Nephron (organoid): Measurements from ENCODE around the gene FKBP5.

Source experiments
- H3K27ac Mint-ChIP-seq, 3 experiments: 2 replicates each; pipeline ENCODE4 v1.8.0; 2020; ENCODE audit warnings: mixed read lengths in 3 of 3, mild to moderate bottlenecking in 2 of 3, moderate library complexity in 1 of 3
- H3K27me3 Mint-ChIP-seq: 2 replicates; pipeline ENCODE4 v1.8.0; 2021; ENCODE audit warnings: low read depth, mild to moderate bottlenecking, moderate library complexity, mixed read lengths
- H3K36me3 Mint-ChIP-seq: 2 replicates; pipeline ENCODE4 v1.8.0; 2020; ENCODE audit warnings: low read depth, mixed read lengths
- H3K4me1 Mint-ChIP-seq: 2 replicates; pipeline ENCODE4 v1.8.0; 2020; ENCODE audit warnings: mixed read lengths
- H3K4me3 Mint-ChIP-seq, 3 experiments: 2 replicates each; pipeline ENCODE4 v1.8.0; 2020; ENCODE audit warnings: mild to moderate bottlenecking in 3 of 3, mixed read lengths in 3 of 3, moderate library complexity in 2 of 3
- H3K9me3 Mint-ChIP-seq: 2 replicates; pipeline ENCODE4 v1.8.0; 2020; ENCODE audit warnings: mixed read lengths
- CTCF ChIP-seq, 3 experiments: fragments of 200-600 bp; sonication (generic); IDR thresholded peaks; one replicate each; pipeline ENCODE4 v1.5.0; 2021; ENCODE audit warnings: antibody characterized with exemption in 3 of 3; ENCODE audit not compliant: unreplicated experiment in 3 of 3

Gene FKBP5

GRCh38 chr6:35629876-35630378 lies 58.8 kb downstream of the FKBP5 start:
- H3K36me3 Mint-ChIP-seq: peaks cover 28% of the 10 kb centered on the region
- TF ChIP-seq CTCF (IDR thresholded peaks at IDR 0.05; ENCODE audit: unreplicated experiment in 3 of 3): no peak
- H3K27ac Mint-ChIP-seq: no peak overlapping the region
- no peaks in the 10 kb centered on the region for H3K9me3 Mint-ChIP-seq
- no peaks in the 10 kb centered on the region for H3K27me3 Mint-ChIP-seq
- no peak overlapping the region for H3K4me3 Mint-ChIP-seq
- peaks cover 5% of the 10 kb centered on the region for H3K4me1 Mint-ChIP-seq

- H3K4me3 Mint-ChIP-seq: no peak overlapping the region
- peaks cover 24% of the 10 kb centered on the region for H3K36me3 Mint-ChIP-seq
- TF ChIP-seq CTCF (IDR thresholded peaks at IDR 0.05; ENCODE audit: unreplicated experiment in 3 of 3): no peak
- no peaks in the 10 kb centered on the region for H3K9me3 Mint-ChIP-seq
- H3K27ac Mint-ChIP-seq: no peak overlapping the region
- H3K4me1 Mint-ChIP-seq: no peaks in the 10 kb centered on the region
- no peaks in the 10 kb centered on the region for H3K27me3 Mint-ChIP-seq
Measured at GRCh38 chr6:35626401-35626800, 62.3 kb downstream of the FKBP5 start.

GRCh38 chr6:35624341-35625070 lies 64.2 kb downstream of the FKBP5 start:
- Mint-ChIP-seq H3K27me3 (no peaks in the 10 kb centered on the region), H3K27ac (no peak overlapping the region), H3K36me3 (peaks cover 14% of the 10 kb centered on the region), H3K4me1 (no peaks in the 10 kb centered on the region), H3K4me3 (no peak overlapping the region), H3K9me3 (no peaks in the 10 kb centered on the region)
- no peak for TF ChIP-seq CTCF (IDR thresholded peaks at IDR 0.05; ENCODE audit: unreplicated experiment in 3 of 3)

- H3K36me3 Mint-ChIP-seq: peaks cover 20% of the 10 kb centered on the region
- H3K4me3 Mint-ChIP-seq: no peak overlapping the region
- H3K4me1 Mint-ChIP-seq: no peaks in the 10 kb centered on the region
- H3K27me3 Mint-ChIP-seq: no peaks in the 10 kb centered on the region
- TF ChIP-seq CTCF (IDR thresholded peaks at IDR 0.05; ENCODE audit: unreplicated experiment in 3 of 3): no peak
- no peaks in the 10 kb centered on the region for H3K9me3 Mint-ChIP-seq
- no peak overlapping the region for H3K27ac Mint-ChIP-seq
Measured at GRCh38 chr6:35622283-35622682, 66.4 kb downstream of the FKBP5 start.

GRCh38 chr6:35620706-35621105 lies 68.0 kb downstream of the FKBP5 start:
- Mint-ChIP-seq H3K4me3 (no peak overlapping the region), H3K27me3 (no peaks in the 10 kb centered on the region), H3K27ac (no peak overlapping the region), H3K9me3 (no peaks in the 10 kb centered on the region), H3K36me3 (peaks cover 11% of the 10 kb centered on the region), H3K4me1 (no peaks in the 10 kb centered on the region)
- no peak for TF ChIP-seq CTCF (IDR thresholded peaks at IDR 0.05; ENCODE audit: unreplicated experiment in 3 of 3)

GRCh38 chr6:35613762-35614161 lies 75.0 kb downstream of the FKBP5 start:
- Mint-ChIP-seq H3K4me3 (no peak overlapping the region), H3K9me3 (no peaks in the 10 kb centered on the region), H3K27ac (no peak overlapping the region), H3K27me3 (no peaks in the 10 kb centered on the region), H3K36me3 (peaks cover 37% of the 10 kb centered on the region), H3K4me1 (peaks cover 9% of the 10 kb centered on the region)
- no peak for TF ChIP-seq CTCF (IDR thresholded peaks at IDR 0.05; ENCODE audit: unreplicated experiment in 3 of 3)
